Measurements from ENCODE around the gene MAGI2.
A peak's percentile ranks its signal among the peaks of the same experiment; 100 is the strongest.

Gene MAGI2

GRCh38 chr7:78568690-78569089 lies 884.8 kb downstream of the MAGI2 start:
- no peak for TF ChIP-seq CTCF (IDR thresholded peaks at IDR 0.05; ENCODE audit: low read depth, low read length, missing control alignments)
- H3K4me3 ChIP-seq (replicated peaks; ENCODE audit: low read depth, low read length), result no peak overlapping the region
- no peak for DNase-seq (ENCODE audit: extremely low read depth, low read depth)

- no peak overlapping the region for H3K4me3 ChIP-seq (replicated peaks; ENCODE audit: low read depth, low read length)
- DNase-seq (ENCODE audit: extremely low read depth, low read depth), result no peak
- no peak for TF ChIP-seq CTCF (IDR thresholded peaks at IDR 0.05; ENCODE audit: low read depth, low read length, missing control alignments)
Observed at GRCh38 chr7:78567836-78568235, 885.6 kb downstream of the MAGI2 start.

- TF ChIP-seq CTCF (IDR thresholded peaks at IDR 0.05; ENCODE audit: low read depth, low read length, missing control alignments), result no peak
Observed at GRCh38 chr7:78565784-78566183, 887.7 kb downstream of the MAGI2 start.

GRCh38 chr7:78563191-78563590 lies 890.3 kb downstream of the MAGI2 start:
- TF ChIP-seq CTCF (IDR thresholded peaks at IDR 0.05; ENCODE audit: low read depth, low read length, missing control alignments), result no peak

More at GRCh38 chr7:78565784-78566183, 887.7 kb downstream of the MAGI2 start:
- DNase-seq (ENCODE audit: extremely low read depth, low read depth), result no peak
- no peak overlapping the region for H3K4me3 ChIP-seq (replicated peaks; ENCODE audit: low read depth, low read length)

GRCh38 chr7:78562191-78562590 lies 891.3 kb downstream of the MAGI2 start:
- DNase-seq (ENCODE audit: extremely low read depth, low read depth), result peak; percentile 10
- no peak for TF ChIP-seq CTCF (IDR thresholded peaks at IDR 0.05; ENCODE audit: low read depth, low read length, missing control alignments)

More at GRCh38 chr7:78563191-78563590, 890.3 kb downstream of the MAGI2 start:
- no peak overlapping the region for H3K4me3 ChIP-seq (replicated peaks; ENCODE audit: low read depth, low read length)
- no peak for DNase-seq (ENCODE audit: extremely low read depth, low read depth)

GRCh38 chr7:78558566-78558965 lies 894.9 kb downstream of the MAGI2 start:
- H3K4me3 ChIP-seq (replicated peaks; ENCODE audit: low read depth, low read length), result no peak overlapping the region
- TF ChIP-seq CTCF (IDR thresholded peaks at IDR 0.05; ENCODE audit: low read depth, low read length, missing control alignments), result no peak
- DNase-seq (ENCODE audit: extremely low read depth, low read depth), result no peak

More at GRCh38 chr7:78562191-78562590, 891.3 kb downstream of the MAGI2 start:
- H3K4me3 ChIP-seq (replicated peaks; ENCODE audit: low read depth, low read length), result no peak overlapping the region

- TF ChIP-seq CTCF (IDR thresholded peaks at IDR 0.05; ENCODE audit: low read depth, low read length, missing control alignments), result no peak
- no peak for DNase-seq (ENCODE audit: extremely low read depth, low read depth)
- no peak overlapping the region for H3K4me3 ChIP-seq (replicated peaks; ENCODE audit: low read depth, low read length)
Observed at GRCh38 chr7:78543976-78544375, 909.5 kb downstream of the MAGI2 start.

Data from HFF-Myc (cell line).